GM15510 (cell line): ENCODE results near the gene F3.

Experiments used
- POLR2A ChIP-seq: IDR thresholded peaks from 3 replicates; pipeline ENCODE4 v1.6.1; 2011; ENCODE audit warnings: borderline replicate concordance; ENCODE audit not compliant: insufficient read length; ENCODE audit errors: extremely low read depth

The F3 gene

GRCh38 chr1:94552071-94552586 lies 10.6 kb upstream of the F3 start:
- no peak for TF ChIP-seq POLR2A

- no peak for TF ChIP-seq POLR2A
These were observed 9.9 kb upstream of the F3 start for GRCh38 chr1:94551449-94551848.

- TF ChIP-seq POLR2A, result no peak
These were observed 9.3 kb upstream of the F3 start for GRCh38 chr1:94550800-94551241.

GRCh38 chr1:94550396-94550795 lies 8.8 kb upstream of the F3 start:
- TF ChIP-seq POLR2A, result no peak

DNA sequence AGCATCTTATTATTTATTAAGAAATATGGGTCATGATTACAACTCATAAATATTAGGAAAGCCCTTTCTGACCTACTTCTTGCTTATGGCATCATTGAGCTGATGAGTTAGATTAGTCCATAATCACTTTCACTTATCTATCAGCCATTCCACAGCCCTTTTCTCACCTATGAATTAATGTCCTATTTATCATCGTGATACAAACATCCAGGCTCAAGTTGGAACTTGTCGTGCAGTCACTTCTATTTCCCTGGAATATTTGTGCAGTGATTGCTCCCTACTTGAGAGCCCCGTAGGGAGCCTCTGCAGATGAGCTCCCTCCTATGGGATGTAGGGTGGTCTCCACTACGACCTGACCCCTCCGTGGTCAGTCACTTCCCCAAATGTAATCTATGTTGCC lies 8.1 kb upstream of the F3 start:
- TF ChIP-seq POLR2A, result no peak

GRCh38 chr1:94544706-94545490 lies 3.3 kb upstream of the F3 start:
- no peak for TF ChIP-seq POLR2A

- TF ChIP-seq POLR2A, result no peak
These were observed 2.5 kb upstream of the F3 start for GRCh38 chr1:94543893-94544635.

DNA sequence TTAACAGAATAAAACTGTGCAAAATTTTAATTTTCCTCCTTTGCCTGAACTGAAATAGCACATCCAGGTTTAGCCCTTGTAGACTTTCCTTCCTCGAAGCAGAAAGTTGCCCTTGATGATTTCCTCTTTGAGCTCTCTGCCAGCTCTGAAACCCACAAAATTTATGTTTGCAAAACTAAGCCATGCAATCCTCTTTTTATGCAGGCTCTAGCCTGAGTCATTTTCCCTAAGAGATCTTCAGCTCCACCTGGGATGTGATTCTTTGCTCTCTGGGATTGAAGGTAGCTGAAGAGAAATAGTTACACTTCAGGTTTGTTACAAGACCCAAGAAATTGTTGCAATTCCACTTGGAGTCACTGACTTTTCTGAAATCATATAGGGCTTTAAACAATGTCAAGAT lies 1.4 kb upstream of the F3 start:
- no peak for TF ChIP-seq POLR2A

- no peak for TF ChIP-seq POLR2A
These were observed 720 bp upstream of the F3 start for GRCh38 chr1:94542088-94542870.

- no peak for TF ChIP-seq POLR2A
These were observed 916 bp downstream of the F3 start for GRCh38 chr1:94540440-94541245.

DNA sequence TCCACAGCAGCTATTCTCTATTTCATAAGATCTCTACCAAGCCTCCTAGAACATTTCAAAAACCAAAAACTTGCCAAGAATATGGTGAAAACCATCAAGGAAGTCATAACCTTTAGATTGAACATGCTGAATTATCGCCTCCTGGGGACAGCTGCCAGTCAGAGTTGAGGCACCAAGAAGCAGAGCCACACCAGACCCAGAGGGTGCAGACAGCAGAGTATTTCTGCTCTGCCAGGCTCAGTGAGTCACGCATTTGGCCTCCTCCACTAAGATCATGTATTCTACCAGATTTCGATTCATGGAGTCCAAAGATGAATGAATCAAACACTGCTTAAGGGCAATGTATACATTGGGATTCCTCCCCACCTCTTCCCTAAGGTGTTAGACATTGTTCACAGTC lies 2.1 kb downstream of the F3 start:
- TF ChIP-seq POLR2A, result no peak

DNA sequence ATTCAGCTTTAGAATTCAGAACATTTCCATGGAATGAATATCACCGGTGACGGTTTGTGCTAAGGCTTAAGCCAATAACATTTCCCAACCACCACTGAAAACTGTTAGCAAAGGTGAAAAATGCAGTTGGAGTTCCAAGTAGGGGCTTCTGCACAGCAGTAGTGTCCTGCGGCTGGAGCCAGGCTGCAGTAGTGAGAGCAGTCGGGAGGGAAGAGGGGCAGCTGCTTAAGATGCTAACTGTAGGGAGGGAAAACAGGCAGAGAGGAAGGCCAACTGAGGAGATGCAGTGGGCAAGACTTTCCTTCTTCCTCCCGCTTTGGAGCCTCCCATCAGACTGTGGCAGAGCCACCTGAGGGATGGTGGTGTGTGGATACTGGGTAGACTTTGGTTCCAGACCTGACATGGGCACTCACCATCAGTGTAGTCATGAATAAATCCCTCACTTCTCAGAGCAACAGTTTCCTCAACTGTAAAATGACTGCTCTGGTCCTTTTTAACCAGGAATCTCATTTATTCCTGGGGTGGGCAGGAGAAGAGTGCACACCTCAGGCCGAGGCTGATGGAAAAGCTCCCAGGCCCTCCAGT lies 3.2 kb downstream of the F3 start:
- TF ChIP-seq POLR2A, result no peak

- no peak for TF ChIP-seq POLR2A
These were observed 4.3 kb downstream of the F3 start for GRCh38 chr1:94537254-94537653.

GRCh38 chr1:94535879-94536278 lies 5.7 kb downstream of the F3 start:
- TF ChIP-seq POLR2A, result no peak

DNA sequence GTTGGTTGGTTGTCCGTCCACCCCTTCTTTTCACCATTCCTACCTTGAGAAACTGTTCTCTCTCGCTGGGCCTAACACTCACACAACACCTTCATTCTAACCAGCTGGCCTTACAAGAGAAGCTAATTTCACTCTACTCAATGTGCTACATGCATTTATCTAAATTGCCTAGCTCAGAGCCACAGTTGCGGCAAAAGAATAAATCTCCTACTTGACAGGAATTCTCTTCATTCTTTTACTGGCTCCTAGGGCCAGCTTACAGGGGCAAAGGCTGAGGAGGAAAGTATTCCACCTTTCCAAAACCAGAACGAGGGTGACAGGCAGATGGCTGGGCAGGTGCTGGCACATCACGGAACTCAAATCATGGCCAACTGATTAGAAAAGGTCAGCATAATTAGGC lies 6.5 kb downstream of the F3 start:
- TF ChIP-seq POLR2A, result no peak

DNA sequence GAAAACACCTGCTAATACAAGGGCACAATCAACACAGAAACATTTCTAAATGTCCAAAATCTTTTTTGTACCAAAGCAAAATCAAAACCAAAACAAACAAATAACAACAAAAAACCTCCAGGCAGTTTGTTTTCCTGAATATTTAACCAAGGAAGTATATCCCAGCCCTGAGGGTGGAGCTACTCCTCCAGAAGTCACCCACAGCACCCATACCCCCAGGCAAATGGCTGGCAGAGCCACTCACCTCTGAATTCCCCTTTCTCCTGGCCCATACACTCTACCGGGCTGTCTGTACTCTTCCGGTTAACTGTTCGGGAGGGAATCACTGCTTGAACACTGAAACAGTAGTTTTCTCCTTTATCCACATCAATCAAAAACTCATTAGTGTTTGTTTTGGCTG lies 9.5 kb downstream of the F3 start:
- TF ChIP-seq POLR2A, result no peak
